HG03095 (cell line): ENCODE results near the gene DNAH5.

Source experiments
- ATAC-seq: cut with Tn5 transposase; IDR thresholded peaks from one replicate; pipeline ENCODE4 v1.9.1; 2021; ENCODE audit warnings: moderate library complexity; ENCODE audit not compliant: unreplicated experiment

The DNAH5 gene

DNA sequence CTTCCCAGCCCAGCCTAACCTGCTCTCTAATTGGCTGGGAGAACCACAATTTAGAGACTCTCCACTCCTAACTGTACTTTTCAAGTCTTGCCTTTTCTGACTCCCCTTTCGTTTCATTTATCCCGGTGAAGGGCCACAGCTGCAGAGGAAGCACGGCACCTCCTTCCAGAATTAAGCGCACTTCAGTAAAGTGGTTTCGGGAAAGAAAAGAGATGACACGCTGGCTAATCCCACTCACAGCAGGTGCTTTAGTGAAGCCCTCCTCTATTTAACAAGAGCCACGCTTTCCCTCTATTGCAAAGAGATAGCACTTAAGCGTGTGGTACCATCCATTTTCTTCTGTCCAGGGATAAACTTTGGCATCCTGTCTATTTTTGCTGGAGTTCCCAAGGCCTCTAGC is 4.8 kb downstream of the DNAH5 start:
- ATAC-seq, result no peak

DNA sequence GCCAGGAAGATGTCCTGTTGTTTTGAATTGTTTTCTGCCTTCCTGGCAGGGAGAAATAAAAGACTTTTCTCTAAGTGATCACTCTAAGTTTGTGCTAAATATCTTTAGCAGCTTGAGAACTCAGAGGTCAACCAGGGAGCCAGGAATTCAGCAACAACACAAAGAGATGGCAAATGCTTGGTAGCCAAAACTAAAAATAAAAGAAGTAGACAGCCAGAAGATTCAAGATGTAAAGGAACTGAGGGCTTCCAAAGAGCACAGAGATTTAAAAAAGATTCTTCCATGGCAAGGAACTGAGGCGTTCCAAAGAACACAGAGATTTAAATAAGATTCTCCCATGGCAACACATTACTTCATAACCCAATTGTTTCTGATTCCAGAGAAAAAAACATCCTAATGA is 9.6 kb downstream of the DNAH5 start:
- ATAC-seq, result no peak

DNA sequence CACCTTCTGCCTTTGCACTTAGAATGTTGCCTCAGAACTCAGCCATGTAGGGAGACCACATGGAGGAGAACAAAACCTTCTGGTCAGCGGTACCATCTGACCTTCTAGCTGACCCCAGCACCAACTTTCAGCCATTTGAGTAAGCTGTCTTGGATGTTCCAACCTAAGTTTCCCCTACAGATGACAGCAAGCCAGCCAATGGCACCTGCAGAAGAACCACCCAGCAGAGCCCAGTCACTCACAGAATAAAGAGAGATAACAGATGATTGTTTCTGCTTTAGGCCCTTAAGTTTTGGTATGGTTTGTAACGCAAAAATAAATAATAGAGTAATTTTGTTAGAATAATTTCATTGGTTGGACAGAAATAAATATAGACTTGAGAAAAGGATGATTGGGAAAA is 10.4 kb downstream of the DNAH5 start:
- no peak for ATAC-seq

DNA sequence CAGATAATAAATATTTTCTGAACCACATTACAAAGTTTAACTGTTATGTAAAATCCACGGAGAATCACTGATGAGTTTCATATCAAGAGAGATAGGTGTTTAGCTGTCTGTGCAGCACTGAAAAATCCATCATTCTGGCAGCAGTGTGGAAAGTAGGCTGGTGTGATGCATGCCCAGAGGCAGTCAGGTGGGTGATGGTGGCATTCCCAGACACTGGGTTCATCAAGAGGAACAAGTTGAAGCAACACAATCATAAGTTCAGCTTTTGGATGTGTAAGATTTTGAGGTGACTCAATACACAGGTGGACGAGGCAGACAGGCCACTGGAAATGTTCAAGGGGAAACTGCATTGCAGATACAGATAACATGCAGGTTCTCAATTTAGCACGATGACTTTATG is 11.9 kb downstream of the DNAH5 start:
- ATAC-seq, result no peak

DNA sequence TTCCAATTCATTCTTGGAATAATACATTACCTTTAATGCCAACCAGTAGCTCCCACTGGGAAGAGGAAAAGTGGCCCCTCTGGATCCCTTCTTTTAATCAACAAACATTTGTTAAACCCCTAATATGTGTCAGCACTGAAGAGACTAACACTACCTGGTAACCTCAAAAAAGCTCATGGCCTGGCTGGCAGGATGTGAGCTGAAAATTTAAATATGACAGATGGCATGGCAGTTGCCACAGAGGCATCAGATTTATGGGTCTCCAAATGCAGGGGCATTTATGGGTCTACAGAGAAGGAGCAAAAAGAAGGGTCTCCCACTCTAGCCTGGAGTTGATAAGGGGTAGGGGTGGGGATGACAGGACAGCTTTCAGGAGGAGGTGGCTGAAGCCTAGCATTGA is 12.5 kb downstream of the DNAH5 start:
- no peak for ATAC-seq

DNA sequence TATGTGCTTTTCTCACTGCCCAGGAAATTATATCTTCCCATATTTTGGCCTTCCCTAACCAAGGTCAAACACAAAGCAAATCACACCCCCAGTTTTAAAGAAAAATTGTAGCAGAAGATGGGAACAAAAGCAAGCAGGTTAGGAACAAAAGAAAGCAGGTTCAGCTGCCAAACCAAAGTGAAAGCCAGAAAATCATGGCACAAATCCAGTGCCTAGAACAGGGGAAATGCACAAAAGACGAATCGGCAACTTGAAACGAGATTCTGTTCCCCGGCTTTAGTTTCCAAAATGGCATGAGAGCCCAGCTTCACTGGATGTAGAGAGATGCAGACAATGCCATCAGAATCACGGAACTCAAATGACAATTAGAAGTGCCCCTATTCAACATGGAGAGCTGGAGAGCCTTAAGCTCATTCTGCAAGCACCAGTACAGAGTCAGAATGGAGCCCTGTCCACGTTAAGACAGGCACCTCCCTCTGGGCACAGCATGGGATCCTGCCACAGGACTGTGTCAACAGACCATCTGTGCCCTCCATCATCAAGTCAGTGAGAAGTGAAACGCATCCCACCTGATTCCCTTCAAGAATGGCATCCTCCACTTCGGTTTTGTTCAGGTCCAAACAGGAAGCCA is 13.8 kb downstream of the DNAH5 start:
- ATAC-seq, result no peak

DNA sequence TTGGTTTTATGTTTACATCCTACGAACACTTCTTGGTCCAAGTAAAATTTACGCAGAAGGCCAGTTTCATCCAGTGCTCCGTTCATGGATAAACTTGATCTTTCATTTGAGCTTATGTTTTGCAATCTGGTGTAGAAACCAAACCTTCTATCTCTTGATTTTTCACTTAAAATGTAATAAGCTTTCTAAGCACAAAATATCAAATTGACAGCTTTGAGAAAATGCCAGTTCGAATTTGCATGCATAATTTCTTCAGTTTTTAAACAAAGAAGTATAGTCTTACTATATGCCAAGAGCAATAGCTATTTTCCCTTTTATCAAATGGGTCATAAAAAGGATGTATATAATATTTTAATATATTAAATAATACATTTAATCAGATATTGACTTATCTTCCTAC is 17.8 kb downstream of the DNAH5 start:
- ATAC-seq, result no peak

DNA sequence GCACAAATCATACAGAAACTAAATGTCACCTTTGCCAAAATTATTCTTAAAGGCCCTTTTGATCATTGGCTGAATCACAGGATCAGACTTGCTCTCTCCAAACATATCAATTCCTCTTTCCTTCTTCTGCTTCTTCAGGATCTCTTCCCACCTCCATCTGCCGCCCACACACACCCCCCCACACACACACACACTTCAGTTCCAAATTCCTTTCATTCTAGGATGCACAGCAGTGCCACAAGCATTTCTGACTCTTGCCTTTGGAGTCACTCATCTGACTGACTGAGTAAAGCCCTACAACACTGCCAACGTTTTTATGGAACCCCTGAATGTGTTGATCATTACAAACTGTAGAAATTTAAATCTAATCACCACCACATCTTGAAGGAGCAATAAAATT is 22.9 kb downstream of the DNAH5 start:
- no peak for ATAC-seq

DNA sequence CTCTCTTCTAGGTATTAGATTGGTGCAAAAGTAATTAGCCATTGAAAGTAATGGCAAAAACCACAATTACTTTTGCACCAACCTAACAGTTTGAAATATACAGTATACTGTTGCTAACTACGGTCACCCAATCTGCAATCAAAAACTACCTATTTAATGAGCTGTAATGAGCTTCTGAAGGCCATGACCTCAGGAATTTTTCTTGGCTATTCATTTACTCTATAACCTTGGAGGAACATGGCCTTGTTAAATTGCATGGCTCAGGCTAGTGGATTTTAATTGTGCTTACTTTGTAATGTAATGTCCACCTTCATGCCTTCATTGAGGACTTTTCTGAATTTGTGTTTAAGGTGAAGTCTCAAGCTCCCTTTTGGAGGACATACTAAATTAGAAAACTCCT is 24.7 kb downstream of the DNAH5 start:
- ATAC-seq, result no peak

DNA sequence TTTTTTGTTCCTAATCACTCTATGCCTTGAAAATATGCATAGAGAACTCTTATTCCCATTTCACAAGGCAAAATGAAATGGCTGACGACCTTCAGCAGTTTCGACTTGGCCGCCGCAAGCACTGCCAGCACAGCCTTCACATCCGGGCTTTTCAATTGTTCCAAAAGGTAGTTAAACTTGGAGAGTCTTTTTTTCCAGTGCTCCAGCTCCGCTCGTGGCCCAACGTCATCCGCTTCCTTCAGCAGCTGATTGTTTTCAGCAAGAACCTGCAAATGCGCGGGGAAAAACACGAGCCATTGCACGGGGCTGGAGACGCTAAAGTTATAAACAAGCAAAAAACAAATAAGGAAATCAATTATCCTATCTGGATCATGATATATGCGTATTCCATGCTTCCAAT is 25.4 kb downstream of the DNAH5 start:
- ATAC-seq, result no peak

DNA sequence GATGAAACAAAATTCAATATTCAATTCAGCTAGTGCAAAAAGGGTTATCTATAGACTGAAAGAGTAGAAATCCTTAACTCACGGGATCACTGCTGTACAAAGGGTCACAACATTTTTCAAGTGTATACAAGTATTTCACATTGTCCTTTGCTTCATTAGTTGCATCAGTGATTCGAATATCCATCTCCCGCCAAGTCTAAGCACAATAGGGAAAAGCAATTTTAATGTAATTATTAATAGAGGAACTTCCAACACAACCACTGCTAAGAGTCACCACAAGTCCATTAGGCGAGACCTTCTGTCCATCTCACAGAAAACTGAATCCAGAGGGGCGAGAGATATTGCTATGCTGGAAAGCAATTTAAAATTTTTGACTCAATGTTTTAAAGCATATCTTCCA is 27.4 kb downstream of the DNAH5 start:
- ATAC-seq, result no peak

DNA sequence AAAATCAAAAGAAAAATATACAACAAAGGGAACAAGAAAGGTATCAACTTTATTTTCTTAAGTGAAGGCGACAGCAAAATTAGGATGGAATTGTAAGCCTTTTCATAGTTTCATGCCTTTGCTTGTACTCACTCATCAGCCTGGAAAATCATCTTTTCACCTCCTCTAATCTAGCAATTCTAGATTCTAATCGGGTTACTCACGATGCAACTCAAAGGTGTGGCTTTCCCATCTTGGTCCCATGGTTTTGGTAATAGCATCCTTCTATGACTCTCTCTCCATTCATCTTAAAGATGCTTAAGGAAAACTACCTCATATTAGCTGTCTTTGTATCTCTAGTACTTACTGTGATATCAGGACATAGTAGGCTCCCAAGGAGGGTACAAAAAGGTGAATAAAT is 30.5 kb downstream of the DNAH5 start:
- ATAC-seq, result no peak

DNA sequence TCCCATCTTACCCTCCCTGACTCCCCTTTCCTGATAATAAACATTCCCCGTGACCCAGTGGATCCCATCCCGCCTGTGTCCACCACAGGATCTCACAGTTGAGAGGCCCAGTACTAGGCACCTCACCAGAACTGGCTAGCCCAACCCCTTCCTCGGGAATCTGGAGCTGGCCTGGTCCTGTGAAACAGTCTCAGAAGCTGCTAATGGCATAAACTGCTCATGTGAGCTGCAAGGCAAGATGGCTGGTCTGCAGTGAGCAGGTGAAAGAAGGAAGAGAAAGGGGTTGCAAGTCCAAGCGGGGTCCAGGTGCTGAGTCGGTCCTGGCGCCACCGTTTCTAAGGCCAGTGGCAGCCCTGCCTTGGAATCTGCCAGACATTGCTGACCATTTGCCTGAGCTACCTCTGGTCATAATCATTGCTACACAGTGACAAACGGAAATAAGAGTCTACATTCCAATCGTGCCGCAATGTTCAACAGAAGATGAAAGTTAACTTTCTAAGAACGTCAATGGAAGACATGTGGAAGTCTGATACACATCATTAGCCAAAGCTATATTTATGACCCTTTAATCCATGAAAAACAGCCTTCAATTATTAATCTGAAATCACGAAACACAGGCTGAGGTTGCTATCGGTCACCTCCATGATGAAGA is 33.7 kb downstream of the DNAH5 start:
- ATAC-seq, result no peak

DNA sequence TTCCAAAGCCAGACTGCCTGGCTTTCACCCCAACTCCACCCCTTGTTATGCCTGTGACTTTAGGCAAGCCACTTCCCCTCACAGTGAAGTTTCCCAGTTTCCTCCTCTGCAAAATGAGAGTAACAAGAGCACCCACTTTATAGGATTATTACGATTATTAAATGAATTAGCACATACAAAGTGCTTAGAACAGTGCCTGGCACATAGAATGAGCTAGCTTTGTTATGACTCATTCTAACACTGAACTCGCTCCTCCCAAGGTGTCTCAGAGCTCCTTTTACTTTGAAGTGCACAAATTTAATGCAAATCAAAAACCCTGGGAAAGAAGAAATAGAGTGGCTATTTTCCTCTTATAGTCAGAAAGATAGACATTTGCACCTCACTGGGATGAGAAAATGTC is 34.3 kb downstream of the DNAH5 start:
- ATAC-seq, result no peak

DNA sequence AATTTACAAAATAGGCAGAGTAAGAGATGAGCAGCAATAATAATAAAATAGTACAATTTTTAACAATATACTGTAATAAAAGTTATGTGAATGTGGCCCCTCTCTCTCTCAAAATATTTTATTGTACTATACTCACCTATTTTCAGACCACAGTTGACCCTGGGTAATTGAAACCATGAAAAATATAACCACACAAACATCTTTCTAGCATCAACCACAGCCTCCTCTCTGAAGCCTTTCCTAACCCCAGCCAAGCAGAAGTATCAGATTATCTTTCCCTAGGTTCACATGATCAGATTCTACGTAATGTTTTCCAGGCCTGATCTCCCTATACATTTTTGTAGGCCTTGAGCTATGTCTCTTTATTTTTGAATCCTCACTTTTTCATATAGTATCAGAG is 35.2 kb downstream of the DNAH5 start:
- ATAC-seq, result no peak

DNA sequence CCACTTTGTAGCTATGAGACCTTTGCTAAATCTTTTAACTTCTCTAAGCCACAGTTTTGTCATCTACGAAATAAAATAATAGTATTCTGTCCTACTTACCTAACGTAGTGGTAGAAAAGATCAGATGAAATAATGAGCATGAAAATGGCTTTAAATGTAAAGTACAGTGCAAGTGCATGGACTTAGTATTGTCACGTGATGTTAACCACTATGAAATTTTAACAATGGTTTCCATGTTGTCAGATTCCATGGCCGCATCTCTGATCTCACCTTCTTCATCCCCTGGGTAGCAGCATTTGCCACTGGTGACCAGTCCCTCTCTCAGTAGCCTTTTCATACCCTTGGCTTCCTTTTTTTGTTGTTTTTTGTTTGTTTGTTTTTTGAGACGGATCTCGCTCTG is 45.9 kb downstream of the DNAH5 start:
- ATAC-seq, result no peak

DNA sequence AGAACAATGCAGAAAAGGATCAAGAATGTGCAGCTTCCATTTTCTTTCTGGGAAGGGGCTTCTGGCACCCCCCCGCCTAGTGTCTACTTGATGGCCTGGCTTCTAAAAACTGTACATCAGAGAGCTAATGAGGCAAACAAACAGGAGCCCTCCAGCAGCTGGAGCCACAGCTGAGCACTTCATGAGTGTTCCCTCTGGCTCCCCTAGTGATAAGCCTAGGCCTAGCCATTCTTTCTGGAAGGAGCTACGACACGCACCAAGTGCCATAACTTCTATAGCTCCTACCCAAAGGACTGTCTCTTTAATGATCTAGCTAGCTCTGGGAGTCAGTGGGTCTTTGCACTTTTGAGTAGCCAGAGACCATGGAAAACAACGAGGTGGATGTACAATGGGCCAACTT is 66.1 kb downstream of the DNAH5 start:
- ATAC-seq, result no peak

DNA sequence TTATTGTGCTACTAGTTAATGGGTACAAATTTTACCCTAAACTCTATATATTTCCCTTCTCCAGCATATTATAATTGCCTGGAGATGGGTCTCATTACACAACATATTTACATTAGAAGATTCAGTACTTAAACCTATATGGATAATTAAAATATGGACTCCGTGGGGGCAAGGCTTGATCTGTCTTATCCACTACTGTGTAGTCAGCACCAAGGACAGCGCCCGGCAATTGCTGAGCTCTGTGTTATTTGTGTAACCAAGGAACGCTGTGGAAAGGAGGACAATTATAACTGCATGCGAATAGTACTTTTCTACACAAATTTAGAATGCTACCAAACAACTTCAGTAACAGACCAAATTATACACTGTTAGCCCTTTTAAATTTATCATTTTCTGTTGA is 77.7 kb downstream of the DNAH5 start:
- ATAC-seq, result no peak

DNA sequence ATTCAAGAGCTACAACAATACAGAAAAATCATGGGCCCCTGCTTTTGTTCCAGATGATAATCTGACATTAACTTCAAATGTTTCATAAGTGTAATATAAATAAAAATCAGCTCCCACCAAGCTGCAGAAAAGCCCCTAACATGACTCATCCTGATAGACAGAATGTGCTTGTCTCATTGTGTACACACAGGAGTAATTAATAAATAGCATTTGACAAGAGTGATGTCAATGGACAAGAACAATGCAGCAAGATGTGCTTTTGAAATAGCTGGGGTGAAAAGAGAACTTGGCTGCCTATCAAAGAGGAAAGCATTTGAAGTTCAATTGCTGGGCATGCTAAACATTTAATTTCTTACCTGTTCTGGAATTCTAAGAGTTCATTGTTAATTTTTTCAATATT is 79.2 kb downstream of the DNAH5 start:
- no peak for ATAC-seq

DNA sequence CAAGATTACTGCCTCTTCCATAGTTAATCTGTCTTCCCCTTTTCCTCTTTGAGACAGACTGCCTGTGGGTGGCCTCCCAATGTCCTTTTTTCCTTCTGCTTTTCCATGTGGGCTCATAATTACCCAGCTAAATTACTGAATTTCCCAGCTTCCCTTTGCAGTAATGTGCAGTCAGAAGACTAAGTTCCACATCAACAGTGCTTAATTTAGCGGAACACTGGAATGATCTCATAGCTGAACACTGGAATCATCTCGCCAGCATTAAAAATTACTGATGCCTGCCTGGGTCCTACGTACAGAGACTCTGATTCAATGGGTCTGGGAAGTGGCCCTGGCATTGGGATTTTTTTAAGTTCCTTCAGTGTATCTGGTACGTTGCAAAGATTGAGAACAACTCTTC is 84.3 kb downstream of the DNAH5 start:
- ATAC-seq, result no peak

DNA sequence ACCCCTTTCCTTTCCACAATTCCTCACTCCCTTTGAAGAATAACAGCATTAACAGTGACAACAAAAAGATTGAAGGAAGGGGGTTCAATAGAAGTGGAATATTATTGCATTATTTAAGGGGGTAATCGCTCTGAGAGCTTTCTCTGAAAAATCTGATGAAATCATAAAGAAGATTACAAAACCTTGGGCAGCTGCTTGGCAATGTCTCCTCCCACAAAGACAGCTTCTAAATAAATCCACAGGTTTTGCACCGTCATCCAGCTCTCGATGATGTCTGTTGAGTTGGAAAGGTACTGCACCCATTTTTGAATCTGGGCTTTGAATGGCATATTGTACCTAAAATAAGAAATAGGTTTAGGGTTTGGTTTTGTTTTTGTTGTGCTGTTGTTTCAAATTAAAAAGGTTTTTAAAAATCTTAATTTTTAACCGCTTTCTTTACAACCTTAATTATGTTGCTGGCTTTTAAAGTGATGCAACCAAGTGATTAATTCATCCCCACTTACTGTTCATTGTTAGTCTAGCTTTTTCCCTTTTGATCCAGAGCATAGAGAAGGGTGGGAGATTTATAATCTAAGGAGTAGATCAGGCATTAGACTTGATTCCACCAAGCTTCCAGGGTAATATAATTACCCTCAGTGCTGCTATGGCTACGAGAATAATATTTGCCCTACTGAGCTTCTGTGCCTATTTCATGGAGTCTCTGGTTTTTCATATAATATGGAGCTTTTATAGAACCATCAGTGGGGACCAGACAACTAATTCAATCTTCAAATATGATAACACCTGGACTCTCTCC is 85.0 kb downstream of the DNAH5 start:
- ATAC-seq, result no peak

DNA sequence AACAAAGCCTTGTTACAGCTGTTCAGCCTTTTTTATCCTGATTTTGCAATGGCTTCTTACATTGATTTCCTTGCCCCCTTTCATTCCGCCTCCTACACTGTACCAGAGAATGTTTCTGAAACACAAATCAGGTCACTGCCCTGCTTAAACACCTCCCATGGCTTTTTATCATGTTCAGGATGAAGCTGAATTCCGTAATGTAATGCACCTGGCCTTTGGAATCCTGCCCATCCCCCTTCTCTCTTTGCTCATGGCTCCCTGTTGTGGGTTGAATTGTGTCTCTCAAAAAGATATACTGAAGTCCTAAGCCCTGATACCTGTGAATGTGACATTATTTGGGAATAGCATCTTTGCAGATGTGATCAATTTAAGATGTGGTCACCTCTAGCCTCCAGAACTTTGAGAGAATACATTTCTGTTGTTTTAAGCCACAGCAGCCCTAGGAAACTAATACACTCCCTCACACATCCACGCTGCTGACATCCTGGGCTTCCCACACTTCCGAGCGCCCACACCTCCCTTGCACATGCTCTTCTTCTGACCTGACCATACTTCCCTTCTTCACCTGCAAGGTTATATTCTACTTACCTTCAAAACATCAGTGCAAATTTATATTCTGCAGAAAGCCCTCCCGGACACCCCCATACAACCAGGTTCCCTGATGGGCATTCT is 101.2 kb downstream of the DNAH5 start:
- ATAC-seq, result no peak
